SK-N-SH treated with all-trans-retinoic acid at 6 μM for 48 hours (cell line): ENCODE results near the gene HABP4.

Experiments
- ATAC-seq: fragments of 200-7000 bp; cut with Tn5 transposase; 3 replicates; pipeline ENCODE4 v1.9.1; 2020; ENCODE audit warnings: mild to moderate bottlenecking, moderate library complexity
- ARNTL ChIP-seq: fragments of 450-650 bp; formaldehyde crosslinking; IDR thresholded peaks from 2 replicates; pipeline ENCODE4 v1.5.0; 2020; ENCODE audit warnings: low read depth, mild to moderate bottlenecking, moderate library complexity, borderline replicate concordance
- BACH2 ChIP-seq: fragments of 250-450 bp; sonication (Bioruptor Pico); IDR thresholded peaks from 2 replicates; pipeline ENCODE4 v1.9.0; 2021; ENCODE audit warnings: mild to moderate bottlenecking, borderline replicate concordance
- CSDC2 ChIP-seq: fragments of 250-450 bp; sonication (Bioruptor Pico); IDR thresholded peaks from 2 replicates; pipeline ENCODE4 v1.5.0; 2020; ENCODE audit warnings: mild to moderate bottlenecking, moderate library complexity
- ESRRG ChIP-seq: fragments of 250-450 bp; sonication (Bioruptor Pico); IDR thresholded peaks from 2 replicates; pipeline ENCODE4 v1.6.1; 2021; ENCODE audit warnings: mild to moderate bottlenecking
- GLIS3 ChIP-seq: fragments of 250-450 bp; sonication (Bioruptor Pico); IDR thresholded peaks from 2 replicates; pipeline ENCODE4 v1.5.0; 2020; ENCODE audit warnings: mild to moderate bottlenecking, moderate library complexity
- ISL1 ChIP-seq: fragments of 250-450 bp; sonication (Bioruptor Pico); IDR thresholded peaks from 2 replicates; pipeline ENCODE4 v2.1.2; 2022; ENCODE audit warnings: mild to moderate bottlenecking, moderate library complexity
- PATZ1 ChIP-seq: fragments of 250-450 bp; sonication (Bioruptor Pico); IDR thresholded peaks from 2 replicates; pipeline ENCODE4 v1.8.0; 2020; ENCODE audit warnings: mild to moderate bottlenecking, moderate library complexity, borderline replicate concordance
- PPARA ChIP-seq: fragments of 250-450 bp; sonication (Bioruptor Pico); IDR thresholded peaks from 2 replicates; pipeline ENCODE4 v1.5.0; 2020; ENCODE audit warnings: mild to moderate bottlenecking, borderline replicate concordance
- RARB ChIP-seq: fragments of 250-450 bp; sonication (Bioruptor Pico); IDR thresholded peaks from 2 replicates; pipeline ENCODE4 v1.8.0; 2021; ENCODE audit warnings: mild to moderate bottlenecking, moderate library complexity
- SNAI2 ChIP-seq: fragments of 250-450 bp; sonication (Bioruptor Pico); IDR thresholded peaks from 2 replicates; pipeline ENCODE4 v1.5.0; 2020; ENCODE audit warnings: mild to moderate bottlenecking, moderate library complexity
- TCF4 ChIP-seq: fragments of 250-450 bp; sonication (Bioruptor Pico); IDR thresholded peaks from 2 replicates; pipeline ENCODE4 v1.8.0; 2021; ENCODE audit warnings: mild to moderate bottlenecking, moderate library complexity, borderline replicate concordance
- TOX ChIP-seq: fragments of 250-450 bp; sonication (Bioruptor Pico); IDR thresholded peaks from 2 replicates; pipeline ENCODE4 v1.8.0; 2021; ENCODE audit warnings: mild to moderate bottlenecking, moderate library complexity, borderline replicate concordance
- TSHZ2 ChIP-seq: fragments of 250-450 bp; sonication (Bioruptor Pico); IDR thresholded peaks from 2 replicates; pipeline ENCODE4 v1.5.0; 2020; ENCODE audit warnings: mild to moderate bottlenecking, moderate library complexity
- ZC3H10 ChIP-seq: fragments of 250-450 bp; sonication (Bioruptor Pico); IDR thresholded peaks from 2 replicates; pipeline ENCODE4 v1.5.1; 2021; ENCODE audit warnings: mild to moderate bottlenecking, moderate library complexity
- ZFP3 ChIP-seq: fragments of 250-450 bp; sonication (Bioruptor Pico); IDR thresholded peaks from 2 replicates; pipeline ENCODE4 v1.5.0; 2020; ENCODE audit warnings: mild to moderate bottlenecking, moderate library complexity
- ZFP30 ChIP-seq: fragments of 450-650 bp; formaldehyde crosslinking; IDR thresholded peaks from 2 replicates; pipeline ENCODE4 v1.5.0; 2022; ENCODE audit warnings: mild to moderate bottlenecking, moderate library complexity
- ZNF565 ChIP-seq: fragments of 450-650 bp; formaldehyde crosslinking; conservative IDR thresholded peaks from 2 replicates; pipeline ENCODE4 v1.5.0; 2020; ENCODE audit warnings: low read depth, mild to moderate bottlenecking, moderate library complexity
- ZNF70 ChIP-seq: fragments of 450-650 bp; formaldehyde crosslinking; IDR thresholded peaks from 2 replicates; pipeline ENCODE4 v1.5.0; 2020; ENCODE audit warnings: mild to moderate bottlenecking, moderate library complexity
- ZNF8 ChIP-seq: fragments of 450-650 bp; formaldehyde crosslinking; IDR thresholded peaks from 2 replicates; pipeline ENCODE4 v1.5.0; 2020; ENCODE audit warnings: mild to moderate bottlenecking, moderate library complexity
- TF ChIP-seq, protein P1 (sequence below): fragments of 250-450 bp; sonication (Bioruptor Pico); IDR thresholded peaks from 2 replicates; pipeline ENCODE4 v1.5.1; 2020; ENCODE audit warnings: low read depth, mild to moderate bottlenecking, moderate library complexity
- TF ChIP-seq, protein P2 (sequence below): fragments of 250-450 bp; sonication (Bioruptor Pico); IDR thresholded peaks from 2 replicates; pipeline ENCODE4 v1.8.0; 2021; ENCODE audit warnings: low read depth, mild to moderate bottlenecking, moderate library complexity, borderline replicate concordance
- TF ChIP-seq, protein P3 (sequence below): fragments of 250-450 bp; sonication (Bioruptor Pico); IDR thresholded peaks from 2 replicates; pipeline ENCODE4 v1.5.1; 2021; ENCODE audit warnings: mild to moderate bottlenecking, moderate library complexity

The HABP4 gene

GRCh38 chr9:96413302-96414221 lies 36.4 kb upstream of the HABP4 start:
- TF ChIP-seq ZNF8 (CRISPR knock-in tag) (no peak), CSDC2 (CRISPR knock-in tag) (no peak), ZFP30 (CRISPR knock-in tag) (no peak), TOX (CRISPR knock-in tag) (no peak), BACH2 (no peak), ARNTL (CRISPR knock-in tag) (no peak), ISL1 (no peak), TCF4 (CRISPR knock-in tag) (no peak), GLIS3 (CRISPR knock-in tag) (no peak), ZFP3 (CRISPR knock-in tag) (no peak), PATZ1 (CRISPR knock-in tag) (no peak), PPARA (CRISPR knock-in tag) (no peak), ESRRG (CRISPR knock-in tag) (no peak), RARB (CRISPR knock-in tag) (no peak)
- TF ChIP-seq, protein P1, sequence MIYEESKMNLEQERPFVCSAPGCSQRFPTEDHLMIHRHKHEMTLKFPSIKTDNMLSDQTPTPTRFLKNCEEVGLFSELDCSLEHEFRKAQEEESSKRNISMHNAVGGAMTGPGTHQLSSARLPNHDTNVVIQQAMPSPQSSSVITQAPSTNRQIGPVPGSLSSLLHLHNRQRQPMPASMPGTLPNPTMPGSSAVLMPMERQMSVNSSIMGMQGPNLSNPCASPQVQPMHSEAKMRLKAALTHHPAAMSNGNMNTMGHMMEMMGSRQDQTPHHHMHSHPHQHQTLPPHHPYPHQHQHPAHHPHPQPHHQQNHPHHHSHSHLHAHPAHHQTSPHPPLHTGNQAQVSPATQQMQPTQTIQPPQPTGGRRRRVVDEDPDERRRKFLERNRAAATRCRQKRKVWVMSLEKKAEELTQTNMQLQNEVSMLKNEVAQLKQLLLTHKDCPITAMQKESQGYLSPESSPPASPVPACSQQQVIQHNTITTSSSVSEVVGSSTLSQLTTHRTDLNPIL (CRISPR knock-in tag) = no peak
- TF ChIP-seq, protein P2, sequence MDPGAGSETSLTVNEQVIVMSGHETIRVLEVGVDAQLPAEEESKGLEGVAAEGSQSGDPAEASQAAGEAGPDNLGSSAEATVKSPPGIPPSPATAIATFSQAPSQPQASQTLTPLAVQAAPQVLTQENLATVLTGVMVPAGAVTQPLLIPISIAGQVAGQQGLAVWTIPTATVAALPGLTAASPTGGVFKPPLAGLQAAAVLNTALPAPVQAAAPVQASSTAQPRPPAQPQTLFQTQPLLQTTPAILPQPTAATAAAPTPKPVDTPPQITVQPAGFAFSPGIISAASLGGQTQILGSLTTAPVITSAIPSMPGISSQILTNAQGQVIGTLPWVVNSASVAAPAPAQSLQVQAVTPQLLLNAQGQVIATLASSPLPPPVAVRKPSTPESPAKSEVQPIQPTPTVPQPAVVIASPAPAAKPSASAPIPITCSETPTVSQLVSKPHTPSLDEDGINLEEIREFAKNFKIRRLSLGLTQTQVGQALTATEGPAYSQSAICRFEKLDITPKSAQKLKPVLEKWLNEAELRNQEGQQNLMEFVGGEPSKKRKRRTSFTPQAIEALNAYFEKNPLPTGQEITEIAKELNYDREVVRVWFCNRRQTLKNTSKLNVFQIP (CRISPR knock-in tag) = no peak
- no peak for ATAC-seq

DNA sequence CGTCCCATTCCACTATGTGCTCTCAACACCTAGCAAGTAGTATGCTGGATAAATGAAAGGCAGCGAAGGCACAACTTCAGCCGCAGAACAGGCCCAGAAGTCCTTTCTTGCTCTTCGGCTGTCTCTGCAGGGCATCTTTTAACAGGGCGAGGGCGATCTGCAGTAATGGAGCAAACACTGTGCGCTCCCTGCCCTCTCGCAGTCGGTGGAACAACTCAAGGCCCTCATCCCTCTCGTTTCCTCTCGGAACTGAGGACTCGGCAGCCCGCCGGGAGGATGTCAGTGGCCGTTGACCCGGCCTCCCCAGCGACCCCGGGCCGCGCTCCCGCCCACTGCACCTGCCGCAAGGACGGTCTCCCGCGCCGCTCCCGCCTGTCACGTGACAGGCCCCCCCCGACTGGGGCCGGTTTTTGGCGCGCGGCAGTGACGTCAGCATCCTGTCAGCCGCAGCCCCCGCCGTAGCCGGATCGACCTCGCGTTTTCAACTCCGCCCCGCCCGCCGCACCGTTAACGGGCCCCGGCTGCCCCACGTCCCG lies 32.9 kb upstream of the HABP4 start:
- peak; percentile 5; the same call in 2 of the 3 replicates for ATAC-seq
- TF ChIP-seq, protein P3, sequence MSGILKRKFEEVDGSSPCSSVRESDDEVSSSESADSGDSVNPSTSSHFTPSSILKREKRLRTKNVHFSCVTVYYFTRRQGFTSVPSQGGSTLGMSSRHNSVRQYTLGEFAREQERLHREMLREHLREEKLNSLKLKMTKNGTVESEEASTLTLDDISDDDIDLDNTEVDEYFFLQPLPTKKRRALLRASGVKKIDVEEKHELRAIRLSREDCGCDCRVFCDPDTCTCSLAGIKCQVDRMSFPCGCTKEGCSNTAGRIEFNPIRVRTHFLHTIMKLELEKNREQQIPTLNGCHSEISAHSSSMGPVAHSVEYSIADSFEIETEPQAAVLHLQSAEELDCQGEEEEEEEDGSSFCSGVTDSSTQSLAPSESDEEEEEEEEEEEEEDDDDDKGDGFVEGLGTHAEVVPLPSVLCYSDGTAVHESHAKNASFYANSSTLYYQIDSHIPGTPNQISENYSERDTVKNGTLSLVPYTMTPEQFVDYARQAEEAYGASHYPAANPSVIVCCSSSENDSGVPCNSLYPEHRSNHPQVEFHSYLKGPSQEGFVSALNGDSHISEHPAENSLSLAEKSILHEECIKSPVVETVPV (CRISPR knock-in tag) = no peak
- no peak for TF ChIP-seq ISL1
- TF ChIP-seq, protein P1 (CRISPR knock-in tag) = no peak
- peak; percentile 95 for TF ChIP-seq PATZ1 (CRISPR knock-in tag)
- no peak for TF ChIP-seq ZC3H10 (CRISPR knock-in tag)
- TF ChIP-seq TSHZ2 (CRISPR knock-in tag) = no peak
- no peak for TF ChIP-seq GLIS3 (CRISPR knock-in tag)
- TF ChIP-seq BACH2 = no peak
- no peak for TF ChIP-seq ZNF70 (CRISPR knock-in tag)
- peak; percentile 99 for TF ChIP-seq SNAI2 (CRISPR knock-in tag)
- TF ChIP-seq ZFP30 (CRISPR knock-in tag) = no peak
- no peak for TF ChIP-seq TCF4 (CRISPR knock-in tag)
- TF ChIP-seq ARNTL (CRISPR knock-in tag) = no peak
- no peak for TF ChIP-seq ZNF565 (CRISPR knock-in tag)
- TF ChIP-seq CSDC2 (CRISPR knock-in tag) = no peak
- no peak for TF ChIP-seq PPARA (CRISPR knock-in tag)
- no peak for TF ChIP-seq ZNF8 (CRISPR knock-in tag)
- TF ChIP-seq RARB (CRISPR knock-in tag) = no peak
- TF ChIP-seq TOX (CRISPR knock-in tag) = no peak
- TF ChIP-seq, protein P2 (CRISPR knock-in tag) = no peak
- peak; percentile 70; the same call in 1 of the 2 replicates for TF ChIP-seq ZFP3 (CRISPR knock-in tag)
